Hepatocyte (in vitro differentiated cells): Measurements from ENCODE around the gene OSBP2. TPM values are rescaled to one million over a fixed set of nuclear protein-coding genes. Genes with fewer than 3 reads are reported as not detected.

Source experiments
- DNase-seq: peaks from one replicate; pipeline ENCODE4 v3.0.0-alpha.2; 2016; ENCODE audit warnings: low spot score
- H2AFZ ChIP-seq: fragments of 200-600 bp; sonication (generic); 2 replicates; pipeline ENCODE4 v1.6.0; 2016; ENCODE audit warnings: antibody characterized with exemption, mild to moderate bottlenecking
- H3K27ac ChIP-seq: fragments of 200-600 bp; sonication (generic); 2 replicates; pipeline ENCODE4 v1.5.1; 2016; ENCODE audit warnings: mild to moderate bottlenecking
- H3K27me3 ChIP-seq: fragments of 200-600 bp; sonication (generic); 2 replicates; pipeline ENCODE4 v1.6.1; 2016
- H3K36me3 ChIP-seq: fragments of 200-600 bp; sonication (generic); replicated peaks from 2 replicates; pipeline ENCODE4 v1.5.1; 2016; ENCODE audit warnings: low read depth; ENCODE audit not compliant: insufficient read depth
- H3K4me1 ChIP-seq: fragments of 200-600 bp; sonication (generic); 2 replicates; pipeline ENCODE4 v1.5.1; 2016; ENCODE audit warnings: mild to moderate bottlenecking, moderate library complexity; ENCODE audit not compliant: insufficient read depth
- H3K4me2 ChIP-seq: fragments of 200-600 bp; sonication (generic); 2 replicates; pipeline ENCODE4 v1.6.0; 2016
- H3K4me3 ChIP-seq: fragments of 200-600 bp; sonication (generic); 2 replicates; pipeline ENCODE4 v1.5.1; 2016; ENCODE audit warnings: mild to moderate bottlenecking
- H3K79me2 ChIP-seq: fragments of 200-600 bp; sonication (generic); 2 replicates; pipeline ENCODE4 v1.6.0; 2017; ENCODE audit warnings: mild to moderate bottlenecking
- H3K9me2 ChIP-seq: fragments of 200-600 bp; sonication (generic); replicated peaks from 2 replicates; pipeline ENCODE4 v1.6.0; 2017; ENCODE audit warnings: mild to moderate bottlenecking; ENCODE audit not compliant: insufficient read depth
- H3K9me3 ChIP-seq: fragments of 200-600 bp; sonication (generic); 2 replicates; pipeline ENCODE4 v1.5.1; 2016; ENCODE audit warnings: low read depth, mild to moderate bottlenecking
- H4K20me1 ChIP-seq: fragments of 200-600 bp; sonication (generic); 2 replicates; pipeline ENCODE4 v1.6.0; 2016; ENCODE audit warnings: mild to moderate bottlenecking; ENCODE audit not compliant: insufficient read depth, poor library complexity, severe bottlenecking
- CTCF ChIP-seq: fragments of 200-600 bp; sonication (generic); IDR thresholded peaks from 2 replicates; pipeline ENCODE4 v1.5.1; 2016; ENCODE audit warnings: antibody characterized with exemption, mild to moderate bottlenecking; ENCODE audit not compliant: poor library complexity
- EZH2 ChIP-seq: fragments of 200-600 bp; sonication (generic); IDR thresholded peaks from 2 replicates; pipeline ENCODE4 v1.6.1; 2016; ENCODE audit warnings: antibody characterized with exemption, mild to moderate bottlenecking, borderline replicate concordance
- EZH2phosphoT487 ChIP-seq: fragments of 200-600 bp; sonication (generic); IDR thresholded peaks from one replicate; pipeline ENCODE4 v1.6.1; 2018; ENCODE audit warnings: antibody characterized with exemption, mild to moderate bottlenecking, low read depth, moderate library complexity; ENCODE audit not compliant: unreplicated experiment, severe bottlenecking
- WGBS: methylation state at CpG from one replicate; pipeline ENCODE4 v1.1.6; 2016; ENCODE audit warnings: low lambda C conversion rate; ENCODE audit errors: missing lambda C conversion rate; 5-methylcytosine and 5-hydroxymethylcytosine counted together
- polyA plus RNA-seq: library from polyadenylated mRNA; unstranded; fragments of >200 nt; fragmentation: Nextera tagmentation; extraction: Ambion mirVana; gene quantifications from 2 replicates; pipeline ENCODE4 v1.2.1, GENCODE V29; 2016
- total RNA-seq: library from RNA; depleted of rRNA; stranded (reverse); fragments of >200 nt; gene quantifications from 2 replicates; pipeline ENCODE4 v1.2.3, GENCODE V29; 2014

The OSBP2 gene
- total and polyA plus RNA-seq, 2 experiments from 2014 or later, result 23.0 to 25.5 TPM

GRCh38 chr22:30858976-30859713 lies 164.5 kb downstream of the OSBP2 start:
- Histone ChIP-seq H3K9me2 (no peaks in the 10 kb centered on the region), H3K27me3 (no peaks in the 10 kb centered on the region), H3K79me2 (no peaks in the 10 kb centered on the region), H3K27ac (no peak overlapping the region), H4K20me1 (no peaks in the 10 kb centered on the region), H3K9me3 (no peaks in the 10 kb centered on the region), H3K4me3 (no peak overlapping the region), H3K4me2 (no peak overlapping the region), H3K36me3 (no peaks in the 10 kb centered on the region), H2AFZ (no peak overlapping the region), H3K4me1 (no peaks in the 10 kb centered on the region)
- WGBS, result 91% methylated on average over 18 of the region's 18 CpGs
- no peak for TF ChIP-seq EZH2
- no peak for TF ChIP-seq CTCF
- TF ChIP-seq EZH2phosphoT487, result no peak
- DNase-seq, result no peak

GRCh38 chr22:30859714-30860095 lies 165.0 kb downstream of the OSBP2 start:
- H3K27ac ChIP-seq, result no peak overlapping the region
- no peaks in the 10 kb centered on the region for H3K9me3 ChIP-seq
- DNase-seq, result peak; percentile 1
- WGBS, result 97% methylated on average over 7 of the region's 7 CpGs
- H3K79me2 ChIP-seq, result no peaks in the 10 kb centered on the region
- no peaks in the 10 kb centered on the region for H4K20me1 ChIP-seq
- no peaks in the 10 kb centered on the region for H3K4me1 ChIP-seq
- TF ChIP-seq EZH2phosphoT487, result no peak
- TF ChIP-seq EZH2, result no peak
- no peak for TF ChIP-seq CTCF
- no peaks in the 10 kb centered on the region for H3K36me3 ChIP-seq
- no peak overlapping the region for H2AFZ ChIP-seq
- no peak overlapping the region for H3K4me3 ChIP-seq
- H3K27me3 ChIP-seq, result no peaks in the 10 kb centered on the region
- no peaks in the 10 kb centered on the region for H3K9me2 ChIP-seq
- H3K4me2 ChIP-seq, result no peak overlapping the region

GRCh38 chr22:30860176-30861105 lies 165.8 kb downstream of the OSBP2 start:
- H3K4me1 ChIP-seq, result no peaks in the 10 kb centered on the region
- no peak overlapping the region for H2AFZ ChIP-seq
- no peaks in the 10 kb centered on the region for H3K27me3 ChIP-seq
- 85% methylated on average over 12 of the region's 12 CpGs for WGBS
- no peak overlapping the region for H3K27ac ChIP-seq
- H3K9me3 ChIP-seq, result no peaks in the 10 kb centered on the region
- no peaks in the 10 kb centered on the region for H3K36me3 ChIP-seq
- peak; percentile 2 for DNase-seq
- TF ChIP-seq EZH2phosphoT487, result no peak
- TF ChIP-seq EZH2, result no peak
- TF ChIP-seq CTCF, result no peak
- no peak overlapping the region for H3K4me2 ChIP-seq
- H3K9me2 ChIP-seq, result no peaks in the 10 kb centered on the region
- H4K20me1 ChIP-seq, result no peaks in the 10 kb centered on the region
- no peak overlapping the region for H3K4me3 ChIP-seq
- no peaks in the 10 kb centered on the region for H3K79me2 ChIP-seq
